RPMI8226 (cell line): ENCODE data around the gene CCR3.
A peak's percentile ranks its signal among the peaks of the same experiment; 100 is the strongest.

ENCODE experiments used
- DNase-seq: peaks from one replicate; pipeline ENCODE4 v3.0.0-alpha.2; 2015

CCR3 gene

DNA sequence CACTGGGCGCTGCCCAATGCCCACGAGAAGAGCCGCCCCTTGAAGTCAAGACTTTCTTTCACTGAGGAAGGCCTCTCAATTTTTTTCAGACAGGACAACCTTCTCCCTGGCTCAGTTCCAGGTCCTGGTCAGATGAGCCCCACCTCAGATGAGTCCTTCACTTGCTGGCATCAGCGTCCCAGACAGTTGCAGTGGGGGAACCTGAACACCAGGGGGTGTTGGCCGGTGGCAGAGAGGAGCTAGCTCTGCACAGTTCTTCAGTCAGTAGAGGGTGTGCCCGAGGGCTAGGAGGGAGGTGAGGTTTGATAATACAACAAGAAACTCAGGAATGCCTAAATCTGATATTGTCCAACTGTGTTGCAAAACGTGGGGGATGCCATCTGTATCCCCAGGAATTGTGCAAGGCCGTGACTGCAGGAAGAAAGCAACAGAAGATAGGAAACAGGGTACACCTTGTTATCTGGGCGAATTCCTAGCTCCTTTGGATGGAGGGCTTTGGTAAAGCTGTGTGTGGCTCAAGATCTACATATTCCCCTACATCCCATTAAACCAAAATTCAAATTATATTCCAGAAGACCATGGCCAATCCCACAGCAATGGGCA is 34.3 kb downstream of the CCR3 start:
- peak; percentile 90 for DNase-seq

DNA sequence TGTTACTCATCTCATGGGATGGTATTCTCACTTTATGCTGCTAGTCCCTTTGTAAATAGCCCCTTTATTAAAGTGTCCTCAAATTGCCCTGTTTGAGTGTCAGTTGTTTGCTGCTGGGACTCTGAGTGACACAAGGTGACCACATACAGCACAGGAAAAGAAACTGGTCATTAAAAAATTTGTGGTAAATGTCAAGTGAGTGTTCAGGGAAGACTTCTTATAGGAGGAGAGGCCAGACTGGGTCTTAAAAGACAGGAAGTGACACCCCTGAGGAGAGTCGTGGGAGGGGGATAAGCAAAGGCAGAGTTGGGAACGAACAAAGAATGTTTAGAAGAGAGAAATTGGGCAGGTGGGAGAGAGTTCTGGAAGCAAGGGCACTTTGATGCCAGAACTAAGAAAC is 35.2 kb downstream of the CCR3 start:
- DNase-seq, result no peak

DNA sequence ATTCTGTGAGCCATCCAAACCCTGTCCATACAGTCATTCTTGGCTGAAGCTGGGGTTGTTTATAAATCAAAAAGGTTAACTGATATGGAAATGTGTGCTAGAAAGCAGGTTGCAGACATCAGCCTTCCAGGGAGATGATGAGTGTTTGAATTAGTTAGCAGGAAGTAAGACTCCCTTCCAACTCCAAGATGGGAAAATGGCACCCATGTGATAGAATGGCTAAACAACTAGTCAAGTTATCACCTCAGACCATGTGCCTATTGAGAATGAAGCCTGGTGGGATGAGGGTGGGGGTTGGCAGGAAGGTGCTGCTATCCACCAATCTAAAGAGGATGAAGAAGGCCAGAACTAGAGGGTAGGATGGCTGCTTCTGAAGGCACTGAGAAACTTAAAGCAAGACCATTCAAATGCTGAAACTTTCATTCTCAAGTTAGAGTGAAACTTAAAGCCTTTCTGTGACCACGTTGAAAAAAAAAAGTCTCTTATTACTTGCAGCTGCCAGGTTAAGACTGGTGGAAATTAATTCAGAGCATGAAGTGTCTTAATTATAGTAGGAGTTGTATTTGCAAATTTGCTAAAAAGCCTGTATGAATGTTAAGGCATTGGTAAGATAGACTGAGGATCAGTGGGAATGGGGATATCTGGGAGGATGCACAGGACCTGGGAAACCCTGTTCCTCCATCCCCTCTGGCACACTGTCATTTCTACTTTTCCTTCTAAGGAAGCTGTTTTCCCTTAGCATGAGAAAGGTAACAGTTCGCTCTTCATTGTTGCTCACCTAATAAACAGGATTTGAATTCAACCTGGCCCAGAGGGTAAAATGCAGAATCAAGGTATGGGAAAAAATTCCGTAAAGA is 36.8 kb downstream of the CCR3 start:
- DNase-seq, result no peak

DNA sequence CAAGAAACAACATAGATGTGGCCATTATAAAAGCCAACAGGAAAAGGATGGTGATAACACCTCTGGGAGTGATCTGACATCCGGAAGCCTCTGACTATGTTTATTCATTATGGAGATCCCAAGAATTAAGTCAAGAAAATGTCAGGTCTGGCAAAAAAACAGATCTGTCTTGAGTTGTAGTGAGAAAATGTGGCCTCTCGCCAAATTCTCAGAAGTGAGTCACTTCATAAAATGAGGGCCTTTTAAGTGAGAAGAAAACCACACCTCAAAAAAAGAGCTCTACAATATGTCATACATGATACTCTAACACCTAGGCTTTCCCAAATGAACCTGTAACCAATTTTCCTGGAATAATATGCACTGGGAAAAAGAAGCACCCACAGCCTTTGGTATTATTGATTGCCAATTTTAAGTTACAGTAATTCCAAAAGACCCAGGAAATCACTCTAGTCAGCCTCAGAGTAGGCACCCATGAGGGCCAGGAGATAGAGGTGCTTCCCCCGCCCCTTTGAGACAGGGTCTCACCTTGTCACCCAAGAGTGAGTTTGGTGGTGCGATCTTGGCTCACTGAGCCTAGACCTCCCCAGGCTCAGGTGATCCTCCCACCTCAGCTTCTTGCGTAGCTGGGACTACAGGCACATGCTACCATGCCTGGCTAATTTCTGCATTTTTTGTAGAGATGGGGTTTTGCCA is 38.0 kb downstream of the CCR3 start:
- peak; percentile 66 for DNase-seq

DNA sequence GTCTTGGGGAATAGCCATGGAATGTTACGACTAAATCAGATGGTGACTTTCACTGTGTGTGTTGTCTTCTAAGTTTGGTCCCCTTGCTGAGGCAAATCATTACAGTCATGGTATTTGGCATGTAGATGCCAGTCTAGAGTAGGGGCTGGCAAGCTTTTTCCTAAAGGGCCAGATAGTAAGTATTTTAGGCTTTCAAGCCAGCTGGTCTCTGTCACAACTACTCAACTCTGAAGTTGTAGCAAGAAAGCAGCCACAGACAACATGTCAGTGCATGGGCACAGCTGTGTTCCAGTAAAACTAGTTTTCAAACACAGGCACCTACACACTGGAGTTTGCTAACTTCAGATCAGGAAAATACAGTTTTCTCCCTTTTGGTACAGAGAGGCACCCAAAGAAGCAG is 39.3 kb downstream of the CCR3 start:
- no peak for DNase-seq

DNA sequence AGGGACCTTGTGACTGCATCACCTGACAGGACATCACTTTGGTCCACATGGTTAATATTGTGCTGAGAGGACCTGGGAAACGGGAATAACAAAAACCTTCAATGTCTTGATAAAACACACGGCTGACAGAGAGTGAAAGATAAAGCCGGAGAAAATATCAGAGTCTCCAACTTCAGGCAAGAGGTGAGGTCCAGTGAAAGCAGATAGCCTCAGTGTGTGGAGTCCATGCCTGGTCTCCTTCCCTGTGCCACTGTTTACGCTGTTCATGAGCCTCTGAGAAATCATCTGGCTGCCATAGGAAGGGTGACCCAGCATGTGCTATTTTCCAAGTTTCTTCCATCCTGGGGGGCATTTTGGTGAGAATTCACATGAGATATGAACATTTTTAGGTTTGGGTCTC is 39.8 kb downstream of the CCR3 start:
- no peak for DNase-seq

DNA sequence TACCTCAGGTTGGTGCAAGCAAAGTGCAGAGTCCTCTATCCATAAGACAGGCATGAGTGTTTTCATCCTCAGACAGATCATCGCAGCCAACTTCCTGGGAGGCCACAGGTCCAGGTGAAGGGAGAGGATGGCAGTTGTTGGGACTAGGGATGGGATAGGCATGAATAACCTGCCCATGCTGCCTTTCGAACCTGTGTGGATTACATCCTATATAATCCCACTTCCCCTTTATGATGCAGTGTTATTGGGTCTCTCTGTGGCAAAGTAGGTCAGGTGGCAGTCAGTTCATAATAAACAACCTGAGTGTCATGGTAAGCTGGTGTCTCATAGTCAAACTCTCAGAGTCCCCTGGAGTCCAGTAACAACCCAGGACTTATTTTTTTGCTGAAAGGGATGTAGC is 40.4 kb downstream of the CCR3 start:
- peak; percentile 18 for DNase-seq

DNA sequence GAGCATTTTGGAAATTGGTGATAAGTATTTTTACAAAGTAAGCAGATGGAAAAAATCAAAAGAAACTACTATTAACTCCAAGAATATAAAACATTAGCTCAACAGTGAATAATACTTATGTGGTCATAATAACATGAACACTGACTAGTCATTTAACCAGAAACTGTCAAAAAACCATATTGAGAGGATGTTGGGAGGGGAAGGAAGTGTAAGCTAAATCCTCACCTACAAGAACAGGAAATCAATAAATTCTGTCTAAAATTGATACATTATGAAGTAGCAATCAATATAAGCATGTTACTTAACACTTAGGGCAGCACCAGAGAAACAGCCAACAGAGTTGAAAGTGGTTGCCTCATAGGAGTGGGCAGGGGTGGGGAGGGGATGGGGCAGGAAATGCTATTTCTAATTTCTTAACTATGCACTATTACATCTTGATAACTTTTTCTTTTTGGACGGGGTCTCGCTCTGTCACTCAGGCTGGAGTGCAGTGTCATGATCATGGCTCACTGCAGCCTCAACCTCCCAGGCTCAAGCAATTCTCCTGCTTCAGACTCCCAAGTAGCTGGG is 41.7 kb downstream of the CCR3 start:
- DNase-seq, result no peak

DNA sequence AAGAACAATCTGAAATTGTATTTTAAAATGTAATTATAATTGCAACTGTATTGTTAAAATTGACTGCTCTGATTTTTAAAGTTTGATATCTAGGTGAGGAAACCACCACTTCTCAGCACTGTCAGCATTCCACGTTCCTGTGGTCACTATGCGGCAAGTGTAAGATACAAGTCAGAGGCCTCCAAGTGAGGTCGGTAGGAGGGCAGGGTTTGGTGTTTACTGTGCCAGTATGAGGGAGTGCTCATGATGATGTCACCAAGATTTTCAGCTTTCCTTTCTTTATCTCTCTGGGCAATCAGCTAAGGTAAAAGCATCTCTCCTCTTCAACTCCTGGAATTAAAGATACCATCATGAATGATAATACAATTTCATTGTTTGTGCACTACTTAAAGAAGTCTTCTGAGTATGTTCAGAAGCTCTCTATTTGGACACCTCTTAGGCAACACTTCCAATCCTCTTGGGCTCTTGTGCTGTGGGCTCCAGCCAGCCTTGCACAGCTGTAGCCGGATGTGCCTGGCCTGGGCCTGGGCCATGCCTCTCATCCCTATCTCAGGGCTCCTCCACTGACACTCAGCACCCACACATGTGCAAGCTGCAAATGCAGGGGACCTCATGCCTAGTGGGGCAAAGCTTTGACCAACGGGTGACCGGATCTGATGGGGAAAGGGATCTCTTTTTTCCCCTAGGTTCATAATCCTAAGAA is 42.9 kb downstream of the CCR3 start:
- DNase-seq, result peak; percentile 49

DNA sequence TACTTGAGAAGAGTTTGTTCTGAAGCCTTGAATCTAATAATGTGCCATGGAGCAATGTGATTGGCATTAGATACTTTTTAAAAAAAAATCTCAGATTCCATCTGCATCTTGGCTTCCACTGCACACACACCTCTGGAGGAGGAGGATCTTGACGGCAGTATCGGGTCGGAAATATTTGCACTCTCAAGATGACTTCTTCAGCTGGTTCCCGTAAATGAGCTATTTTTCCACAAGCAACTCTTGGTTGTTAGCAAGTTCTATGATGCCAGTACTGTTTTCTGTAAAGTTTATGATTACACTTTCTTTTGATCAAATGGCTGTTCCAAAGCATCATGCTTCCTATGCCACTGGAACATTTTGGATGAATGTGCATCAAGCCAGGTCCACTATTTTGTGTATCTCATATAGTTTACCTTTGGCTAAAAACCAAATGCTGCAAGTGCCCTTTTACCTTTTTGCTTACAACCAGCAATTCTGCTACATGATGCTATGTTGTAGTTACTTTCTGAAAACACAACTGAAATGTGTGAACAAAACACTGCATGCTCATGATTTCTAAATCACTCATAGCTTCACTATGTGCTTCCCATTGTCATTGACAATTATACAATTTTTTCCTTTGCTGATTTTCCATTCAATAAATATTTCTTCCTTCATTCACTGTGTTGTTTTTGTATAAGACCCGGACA is 43.8 kb downstream of the CCR3 start:
- no peak for DNase-seq

DNA sequence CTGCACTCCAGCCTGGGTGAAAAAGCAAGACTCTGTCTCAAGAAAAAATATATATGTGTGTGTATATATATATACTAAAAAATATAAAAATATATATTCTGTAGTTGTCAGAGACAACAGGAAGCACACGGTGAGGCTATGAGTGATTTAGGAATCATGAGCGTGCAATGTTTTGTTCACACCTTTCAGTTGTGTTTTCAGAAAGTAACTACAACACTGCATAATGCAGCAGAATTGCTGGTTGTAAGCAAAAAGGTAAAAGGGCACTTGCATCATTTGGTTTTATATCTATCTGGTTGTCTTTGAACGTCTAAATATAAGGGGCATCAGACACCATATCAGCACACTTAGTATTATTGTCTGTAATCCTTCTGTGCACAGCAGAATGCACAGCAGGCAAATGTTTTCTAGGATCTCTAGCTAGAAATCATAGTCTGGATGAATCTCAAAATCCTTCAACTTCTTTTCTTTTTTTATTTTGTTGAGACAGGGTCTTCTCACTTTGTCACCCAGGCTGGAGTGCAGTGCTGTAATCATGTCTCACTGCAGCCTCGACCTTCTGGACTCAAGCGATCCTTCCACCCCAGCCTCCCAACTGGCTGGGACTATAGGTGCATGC is 44.8 kb downstream of the CCR3 start:
- DNase-seq, result no peak

DNA sequence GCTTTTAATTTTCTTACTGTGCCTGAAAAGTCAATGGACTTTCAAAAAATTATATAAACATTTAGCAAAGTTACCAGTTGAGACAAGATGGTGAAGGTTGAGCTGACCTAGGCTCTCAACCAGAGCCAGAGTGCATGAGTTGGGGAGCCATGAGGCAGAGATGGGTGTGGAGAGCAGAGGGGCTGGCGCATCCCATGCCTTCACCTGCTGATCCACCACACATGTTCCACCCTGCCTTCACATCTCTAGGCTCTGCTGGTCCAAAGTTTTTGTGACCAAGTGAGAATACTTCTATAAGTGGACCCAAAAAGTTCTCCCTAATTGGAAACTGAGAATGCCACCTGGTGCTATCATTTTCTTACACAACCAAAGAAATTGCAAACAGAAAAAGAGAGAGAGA is 47.3 kb downstream of the CCR3 start:
- DNase-seq, result no peak

DNA sequence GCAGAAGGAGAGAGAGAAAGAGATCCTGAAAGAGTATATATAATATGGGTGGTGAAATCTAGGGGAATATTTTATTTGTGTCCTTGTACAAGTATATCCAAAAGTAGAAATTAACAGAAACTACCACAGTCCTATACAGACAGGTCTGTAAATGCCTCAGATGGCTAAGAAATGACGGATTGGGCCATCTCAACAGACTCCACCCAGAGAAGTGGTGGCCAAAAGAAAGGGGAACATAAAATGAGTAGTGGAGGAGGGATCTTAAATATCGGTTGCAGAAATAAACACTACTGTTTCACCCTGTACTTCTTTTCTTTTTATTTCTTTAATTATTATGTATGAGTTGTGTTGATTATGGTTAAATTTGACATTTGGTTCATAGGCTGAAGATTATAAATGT is 47.7 kb downstream of the CCR3 start:
- no peak for DNase-seq

DNA sequence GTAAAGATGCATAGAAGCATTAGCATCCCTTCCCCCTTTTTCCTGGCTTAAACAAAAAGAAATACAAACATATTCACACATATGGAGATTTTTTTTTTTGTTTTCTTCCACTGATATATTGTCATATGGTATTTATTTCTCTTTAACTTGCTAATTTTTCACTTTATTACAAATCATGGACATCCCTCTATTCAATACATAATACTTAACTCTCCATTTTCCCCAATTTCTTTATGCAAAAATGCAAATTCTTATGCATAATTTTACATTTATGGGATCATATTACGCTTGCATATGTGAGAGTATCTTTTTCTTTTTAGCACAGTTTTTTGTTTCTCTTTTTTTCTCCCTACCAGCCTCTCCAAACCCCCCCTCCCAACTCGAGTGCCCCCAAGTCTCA is 48.8 kb downstream of the CCR3 start:
- DNase-seq, result no peak

DNA sequence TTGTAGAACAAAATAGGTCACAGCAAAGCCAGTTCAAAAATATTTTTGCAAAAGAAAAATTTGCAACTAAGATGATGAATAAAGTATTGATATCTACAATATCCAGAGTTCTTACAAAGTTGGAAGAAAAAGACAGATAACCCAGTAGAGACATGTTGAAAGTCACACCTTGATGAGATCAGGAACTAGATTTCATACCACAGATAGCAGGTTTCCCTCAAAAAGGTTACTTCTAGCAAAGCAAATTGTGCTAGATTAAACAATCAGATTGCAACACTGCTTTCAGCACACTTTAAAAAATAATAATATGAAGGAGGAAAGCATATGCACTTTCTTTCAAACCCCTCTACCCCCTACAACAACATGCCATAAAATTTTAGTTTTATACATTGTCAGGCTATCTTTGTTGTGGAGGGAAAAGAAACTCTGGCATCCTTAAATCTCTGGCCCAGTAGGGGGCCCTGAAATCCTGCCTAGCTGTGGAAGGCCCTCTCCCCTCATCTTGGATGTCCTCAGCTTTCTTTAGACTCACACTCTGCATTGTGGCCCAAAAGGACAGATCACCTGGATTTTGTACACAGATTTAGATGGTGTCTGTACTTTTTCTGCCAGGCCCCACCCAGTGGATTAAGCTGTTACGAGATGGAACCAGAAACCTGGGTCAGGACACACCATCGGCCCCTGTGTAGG is 50.9 kb downstream of the CCR3 start:
- DNase-seq, result peak; percentile 72

DNA sequence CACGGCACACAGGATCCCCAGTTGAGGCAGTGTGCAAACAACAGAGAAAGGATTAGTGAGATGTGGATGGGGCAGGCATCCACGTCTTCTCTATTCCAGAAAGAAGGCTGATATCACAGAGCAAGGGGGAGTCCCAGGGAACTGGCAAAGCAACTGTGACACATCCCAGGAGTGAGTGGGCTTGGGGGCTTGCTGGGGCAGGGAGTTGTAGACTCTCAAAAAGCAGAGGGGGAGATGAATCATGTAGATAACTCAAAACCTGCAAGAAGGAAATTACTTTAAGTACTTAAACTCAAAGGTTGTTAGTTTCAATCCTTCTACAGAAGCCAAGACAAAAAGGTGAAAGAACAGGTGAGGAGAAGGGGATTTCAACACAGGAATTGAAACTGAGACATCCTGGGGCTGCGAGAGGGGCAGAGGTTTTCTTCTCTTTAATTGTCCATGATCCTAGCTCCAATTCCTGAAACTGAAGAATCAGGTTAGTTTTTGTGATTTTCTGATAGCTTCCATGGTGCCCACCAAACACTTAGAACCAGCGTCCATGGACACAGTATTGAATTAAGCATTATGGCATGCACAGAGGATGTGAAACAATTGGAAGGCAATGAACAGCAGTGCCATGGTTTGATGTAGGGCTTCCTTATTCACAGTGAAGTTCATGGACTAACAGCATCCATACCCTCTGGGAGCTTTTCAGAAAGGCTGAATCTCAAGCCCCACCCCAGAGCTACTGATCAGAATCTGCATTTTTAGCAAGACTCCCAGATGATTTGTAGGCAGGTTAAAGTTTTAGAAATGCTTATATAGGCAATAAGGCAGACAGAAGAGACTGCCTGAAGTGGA is 52.0 kb downstream of the CCR3 start:
- DNase-seq, result peak; percentile 66

DNA sequence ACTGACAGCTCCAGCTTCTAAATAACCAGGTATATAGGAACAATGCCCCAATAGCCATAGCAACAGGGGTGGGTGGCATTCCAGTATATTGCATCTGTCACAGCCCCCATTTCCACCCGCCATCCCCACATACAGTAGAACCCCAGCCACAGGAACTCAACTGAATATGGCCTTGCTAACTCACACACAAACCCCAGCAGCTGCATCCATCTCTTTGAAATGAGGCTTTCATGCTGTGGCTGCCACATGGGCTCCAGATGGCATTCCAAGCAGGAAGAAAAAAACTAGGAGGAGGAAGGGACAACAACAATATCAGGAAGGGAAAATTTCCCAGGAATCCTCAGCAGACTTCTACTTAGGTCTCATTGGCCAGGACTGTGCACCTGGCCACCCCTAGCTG is 54.6 kb downstream of the CCR3 start:
- no peak for DNase-seq

DNA sequence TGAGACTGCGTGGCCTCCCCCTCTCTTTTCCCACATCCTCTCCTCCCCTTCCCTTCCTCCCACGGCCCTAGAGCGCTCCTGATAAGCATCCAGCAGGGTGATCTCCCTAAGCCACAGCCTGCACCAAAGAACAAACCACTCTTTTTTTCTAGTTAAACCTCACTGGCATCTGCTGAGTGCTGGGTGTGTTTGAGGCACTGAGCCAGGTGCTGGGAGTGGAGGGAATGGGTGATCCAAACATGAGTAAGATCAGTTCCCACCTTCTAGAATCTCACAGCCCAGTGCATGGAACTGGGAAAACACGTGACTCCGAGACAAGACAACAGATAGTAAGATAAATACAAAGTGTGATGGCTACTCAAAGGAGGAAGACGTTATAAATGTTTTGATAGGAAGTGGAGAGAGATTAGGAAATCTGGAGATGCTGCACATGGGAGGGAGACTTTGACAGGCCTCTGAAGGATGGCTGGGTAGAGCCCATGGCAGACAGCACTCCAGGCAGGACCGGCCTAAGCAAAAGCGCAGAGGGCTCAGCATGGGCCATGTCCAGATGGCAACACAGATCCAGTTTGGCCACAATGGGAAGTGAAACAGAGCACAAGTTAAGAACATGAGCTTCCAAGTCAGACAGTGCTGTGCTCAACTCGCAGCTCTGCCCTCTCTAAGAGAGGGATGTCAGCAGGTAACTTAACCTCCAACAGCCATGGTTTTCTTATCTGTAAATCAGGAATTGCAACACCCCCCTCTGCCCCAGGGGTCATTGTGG is 55.6 kb downstream of the CCR3 start:
- peak; percentile 79 for DNase-seq

DNA sequence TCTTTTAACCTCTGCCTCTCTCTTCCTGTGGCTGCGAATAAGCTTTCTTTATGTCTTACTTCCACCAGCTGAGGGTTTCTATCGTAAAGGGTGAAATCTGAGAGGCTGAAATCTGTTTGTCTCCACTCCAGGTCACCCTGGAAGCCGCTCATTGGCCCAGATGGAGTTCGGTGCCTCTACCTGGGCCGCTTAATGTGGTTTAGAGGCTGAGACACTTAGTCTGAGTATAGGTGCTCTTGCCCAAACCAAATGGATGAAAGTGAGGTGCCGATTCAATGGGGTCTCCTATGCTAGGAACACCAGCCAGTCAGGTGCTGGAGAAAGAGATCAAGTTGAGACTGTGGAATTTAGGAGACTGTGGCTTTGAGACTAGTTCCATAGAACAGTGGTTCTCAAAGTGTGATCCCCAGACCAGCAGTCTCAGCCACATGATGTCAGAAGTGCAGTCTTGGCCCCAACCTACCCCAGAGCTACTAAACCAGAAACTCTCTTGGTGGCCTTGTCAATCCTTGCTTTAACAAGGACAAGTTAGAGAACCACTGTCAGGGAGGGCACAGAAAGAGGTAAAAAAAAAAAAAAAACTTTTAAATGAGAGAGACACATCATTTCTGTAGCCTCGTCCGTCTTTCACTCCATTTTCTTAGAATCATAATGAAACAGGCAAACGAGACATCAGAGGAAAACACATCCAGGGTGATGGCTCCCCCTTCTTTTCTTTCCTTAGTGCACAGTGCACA is 56.8 kb downstream of the CCR3 start:
- peak; percentile 57 for DNase-seq
